CD4-positive, alpha-beta T cell treated with Interleukin-17A for 4 hours (primary cell): ENCODE results near the gene NOX5.

Source experiments
- DNase-seq: peaks from one replicate; pipeline ENCODE4 v3.0.0-alpha.2; 2020; ENCODE audit warnings: mixed read lengths

NOX5 gene

DNA sequence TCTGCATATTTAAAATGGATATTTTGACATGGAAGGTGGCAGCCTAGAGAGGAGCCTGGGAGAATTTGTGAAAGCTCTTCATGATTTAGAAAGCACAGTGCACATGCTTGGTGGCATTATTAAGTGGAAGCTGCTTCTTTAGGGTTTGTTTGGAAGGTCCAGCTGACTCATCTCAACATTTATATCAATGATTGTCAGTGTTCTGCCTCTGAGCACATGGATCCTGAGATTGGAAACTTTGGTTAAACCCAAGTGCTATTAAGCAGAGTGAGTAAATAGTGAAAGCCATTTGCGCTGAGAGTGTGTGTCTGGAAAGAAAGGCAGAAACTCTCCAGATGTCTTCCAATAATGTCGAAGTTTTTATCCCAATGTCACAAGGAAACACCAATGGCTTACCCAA lies 7.4 kb downstream of the NOX5 start:
- no peak for DNase-seq

DNA sequence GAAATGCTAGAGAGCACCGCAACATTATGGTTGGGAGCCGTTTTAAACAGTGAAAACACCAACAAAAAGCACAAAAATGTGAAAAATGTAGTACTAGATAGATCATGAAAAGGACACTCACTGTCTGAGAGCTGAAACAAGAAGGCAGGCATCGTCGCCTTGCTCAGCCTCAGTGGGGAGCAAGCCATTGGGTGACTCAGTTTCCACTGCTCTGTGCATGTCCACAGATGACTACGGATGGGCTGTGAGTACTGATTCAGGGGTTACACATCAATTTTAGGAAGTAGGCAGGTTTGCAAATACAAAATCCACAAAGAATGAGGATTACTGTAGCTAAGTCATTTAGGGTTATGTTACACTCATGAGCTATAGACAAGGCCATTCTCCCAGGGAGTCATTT lies 10.8 kb downstream of the NOX5 start:
- no peak for DNase-seq

DNA sequence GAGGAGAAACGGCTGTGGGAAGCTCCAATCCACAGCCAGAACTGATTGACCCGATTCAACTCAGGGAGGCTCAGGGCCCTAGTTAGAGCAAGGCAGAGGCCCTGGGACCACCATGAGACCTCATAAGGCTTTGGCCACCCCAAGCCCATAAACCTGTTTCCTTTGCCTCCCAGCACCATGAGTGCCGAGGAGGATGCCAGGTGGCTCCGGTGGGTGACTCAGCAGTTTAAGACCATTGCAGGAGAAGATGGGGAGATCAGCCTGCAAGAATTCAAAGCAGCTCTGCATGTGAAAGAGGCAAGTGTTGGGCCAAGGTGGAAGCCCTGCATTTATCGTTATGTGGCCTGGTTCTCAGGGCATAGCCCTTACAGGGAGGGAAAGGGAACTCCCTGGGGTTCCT lies 11.9 kb downstream of the NOX5 start:
- no peak for DNase-seq

DNA sequence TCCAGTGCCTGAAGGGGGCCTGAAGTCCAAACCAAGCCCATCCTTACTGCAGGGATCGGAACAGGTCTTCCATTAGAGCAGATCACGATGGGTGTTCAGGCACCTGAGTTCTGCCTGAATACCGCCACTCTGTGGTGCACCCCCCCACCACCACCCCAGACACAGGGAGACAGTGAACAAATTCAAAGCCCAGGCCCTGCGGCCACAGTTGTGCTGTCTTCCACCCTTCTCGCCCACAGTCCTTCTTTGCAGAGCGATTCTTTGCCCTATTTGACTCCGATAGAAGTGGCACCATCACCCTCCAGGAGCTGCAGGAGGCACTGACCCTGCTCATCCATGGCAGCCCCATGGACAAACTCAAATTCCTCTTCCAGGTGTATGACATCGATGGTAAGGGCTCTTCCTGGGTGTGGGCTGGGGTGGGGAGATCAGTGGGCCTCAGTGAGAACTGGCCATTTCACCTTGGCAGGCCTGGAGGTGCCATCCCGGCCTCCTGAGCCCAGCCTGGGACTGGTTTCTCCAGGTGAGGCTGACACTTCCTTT lies 13.6 kb downstream of the NOX5 start:
- no peak for DNase-seq

DNA sequence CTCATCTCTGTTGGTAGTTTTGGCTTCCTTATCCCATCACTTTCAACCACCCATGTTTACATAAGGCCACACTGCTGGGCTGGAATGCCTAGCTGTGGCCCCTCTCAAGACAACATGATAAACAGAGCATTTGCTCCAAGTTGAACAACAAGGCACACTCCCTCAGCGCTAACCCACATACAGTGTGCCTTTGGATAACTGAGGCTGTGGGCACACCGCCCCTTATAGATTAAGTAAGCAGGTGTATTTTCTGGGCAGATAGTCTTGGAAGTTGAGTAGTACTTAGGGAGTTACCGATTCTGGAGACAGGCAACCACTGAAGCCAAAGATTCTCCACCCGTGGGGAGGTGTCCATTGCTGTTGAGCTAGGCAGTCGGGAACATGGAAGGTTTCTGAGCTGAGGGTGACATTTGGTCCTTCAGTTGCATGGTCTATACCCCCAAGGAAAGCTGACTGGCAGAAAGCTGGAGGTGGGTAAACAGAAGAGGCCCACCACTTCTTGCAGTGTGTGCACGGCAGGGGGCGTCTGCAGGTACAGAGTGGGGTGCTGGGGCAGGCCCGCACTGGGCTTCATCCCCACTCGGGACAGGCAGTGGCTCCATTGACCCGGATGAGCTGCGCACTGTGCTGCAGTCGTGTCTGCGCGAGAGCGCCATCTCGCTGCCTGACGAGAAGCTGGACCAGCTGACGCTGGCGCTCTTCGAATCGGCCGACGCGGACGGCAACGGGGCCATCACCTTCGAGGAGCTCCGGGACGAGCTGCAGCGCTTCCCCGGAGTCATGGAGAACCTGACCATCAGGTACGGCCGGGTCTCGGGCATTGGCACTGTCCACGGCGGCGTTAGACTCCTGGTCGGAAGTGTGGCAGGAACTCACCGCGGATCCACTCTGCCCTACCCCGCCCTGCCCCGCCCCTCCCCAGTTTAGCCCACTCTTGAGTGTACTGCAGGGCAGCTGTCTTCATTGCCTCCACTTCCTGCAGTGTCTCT lies 16.8 kb downstream of the NOX5 start:
- peak; percentile 36 for DNase-seq

DNA sequence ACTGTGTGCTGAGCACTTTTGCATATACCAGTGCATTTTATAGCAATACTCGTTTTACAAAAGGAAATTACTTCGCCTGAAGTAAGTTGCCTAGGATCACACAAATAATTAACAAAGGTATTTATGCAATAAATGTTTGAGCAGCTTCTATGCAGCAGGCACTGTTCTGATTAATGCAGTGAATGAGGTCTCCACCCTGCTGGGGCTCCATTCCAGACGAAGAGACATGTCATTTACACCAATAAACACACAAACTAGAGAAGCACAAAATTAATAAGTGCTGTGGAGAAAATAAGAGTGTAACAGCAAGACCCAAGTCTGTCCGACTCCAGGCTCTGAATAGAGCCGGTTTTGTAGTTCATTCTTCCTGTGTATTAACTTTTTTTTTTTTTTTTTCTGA lies 17.5 kb downstream of the NOX5 start:
- no peak for DNase-seq

DNA sequence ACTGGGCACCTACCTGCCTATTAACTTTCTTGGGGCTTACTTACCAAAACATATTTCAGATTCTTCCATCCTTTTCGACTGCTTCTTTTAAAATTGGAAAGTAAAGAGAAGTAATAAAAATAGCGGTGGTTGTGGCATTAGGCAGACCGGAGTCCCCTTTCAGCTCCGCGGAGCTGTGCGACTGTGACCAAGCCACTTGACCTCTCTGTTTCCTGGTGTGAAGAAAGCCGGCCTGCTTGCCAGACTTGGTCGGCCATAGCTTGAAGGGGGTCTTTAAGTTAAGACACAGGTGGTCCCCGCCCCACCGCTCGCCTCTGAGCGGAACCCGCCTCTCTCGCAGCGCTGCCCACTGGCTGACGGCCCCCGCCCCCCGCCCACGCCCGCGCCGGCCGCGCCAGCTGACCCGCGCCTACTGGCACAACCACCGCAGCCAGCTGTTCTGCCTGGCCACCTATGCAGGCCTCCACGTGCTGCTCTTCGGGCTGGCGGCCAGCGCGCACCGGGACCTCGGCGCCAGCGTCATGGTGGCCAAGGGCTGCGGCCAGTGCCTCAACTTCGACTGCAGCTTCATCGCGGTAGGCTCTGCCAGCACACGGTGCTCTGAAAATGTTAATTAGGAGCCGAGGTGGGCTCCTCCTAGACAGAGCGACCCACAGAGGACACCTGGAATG lies 18.3 kb downstream of the NOX5 start:
- no peak for DNase-seq

DNA sequence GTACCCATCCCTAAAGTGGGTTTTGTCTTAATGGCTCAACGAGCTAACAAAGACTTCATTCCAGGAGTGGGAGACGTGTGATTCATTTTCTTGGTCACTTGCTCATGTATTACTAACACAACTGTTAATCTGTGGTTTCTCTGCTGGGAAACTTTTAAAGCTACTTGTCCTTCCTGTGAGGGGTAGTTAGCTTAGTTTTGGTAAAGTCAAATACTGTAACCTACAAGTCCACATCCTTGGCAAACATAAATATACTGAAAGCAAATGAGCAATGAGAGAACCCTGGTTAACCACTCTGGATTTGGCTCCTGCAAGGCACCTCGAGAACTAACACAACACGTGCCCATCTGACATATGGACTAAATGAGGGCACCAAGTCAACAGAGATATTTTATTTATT lies 19.9 kb downstream of the NOX5 start:
- DNase-seq, result no peak

DNA sequence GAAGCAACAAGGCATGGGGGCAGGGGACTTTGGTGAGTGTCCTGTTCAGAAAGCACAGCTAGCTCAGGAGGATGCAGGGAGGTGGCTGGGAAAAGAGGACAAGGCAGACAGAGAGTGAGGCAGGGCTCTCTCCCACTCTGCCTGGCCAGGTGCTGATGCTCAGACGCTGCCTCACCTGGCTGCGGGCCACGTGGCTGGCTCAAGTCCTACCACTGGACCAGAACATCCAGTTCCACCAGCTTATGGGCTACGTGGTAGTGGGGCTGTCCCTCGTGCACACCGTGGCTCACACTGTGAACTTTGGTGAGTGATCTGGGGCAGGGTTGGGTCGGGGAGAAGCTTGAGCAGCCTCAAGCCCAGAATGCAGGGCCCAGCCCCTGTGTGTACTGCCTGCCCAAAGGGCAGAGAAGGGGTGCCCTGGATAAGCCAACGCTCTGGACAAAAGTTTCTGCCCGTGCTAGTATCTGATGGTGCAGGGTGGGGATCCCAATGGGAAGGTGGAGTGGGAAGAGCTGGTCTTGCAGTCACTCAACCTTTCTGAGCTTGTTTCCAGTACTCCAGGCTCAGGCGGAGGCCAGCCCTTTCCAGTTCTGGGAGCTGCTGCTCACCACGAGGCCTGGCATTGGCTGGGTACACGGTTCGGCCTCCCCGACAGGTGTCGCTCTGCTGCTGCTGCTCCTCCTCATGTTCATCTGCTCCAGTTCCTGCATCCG lies 20.9 kb downstream of the NOX5 start:
- no peak for DNase-seq

DNA sequence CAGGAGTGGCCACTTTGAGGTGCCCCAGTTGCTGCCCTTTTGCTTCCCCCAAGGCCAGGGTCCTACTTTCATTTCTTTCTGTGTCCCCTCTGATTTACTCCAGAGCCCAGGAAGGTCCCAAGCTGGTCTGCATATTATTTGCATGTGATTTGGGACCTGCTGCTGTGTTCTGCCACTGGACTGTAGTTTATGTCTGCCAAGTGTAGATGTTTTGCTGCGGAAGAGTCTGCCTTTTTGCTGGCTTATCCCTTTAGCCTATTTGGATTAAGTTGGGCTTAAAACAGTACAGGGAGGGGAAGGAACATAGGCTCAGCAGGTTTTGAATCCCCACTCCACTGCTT lies 21.4 kb downstream of the NOX5 start:
- DNase-seq, result no peak

DNA sequence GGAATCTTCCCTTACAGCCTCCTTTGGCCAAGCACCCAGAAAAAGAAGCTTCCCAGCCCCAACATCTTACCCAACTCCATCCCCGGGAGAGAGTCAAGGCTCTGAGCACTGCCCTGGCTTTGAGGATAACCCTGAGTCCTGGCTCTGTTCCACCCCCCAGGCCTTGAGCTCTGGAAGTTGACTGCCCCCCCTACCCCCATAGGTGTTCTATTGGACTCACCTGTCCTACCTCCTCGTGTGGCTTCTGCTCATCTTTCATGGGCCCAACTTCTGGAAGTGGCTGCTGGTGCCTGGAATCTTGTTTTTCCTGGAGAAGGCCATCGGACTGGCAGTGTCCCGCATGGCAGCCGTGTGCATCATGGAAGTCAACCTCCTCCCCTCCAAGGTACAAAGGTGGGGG lies 22.3 kb downstream of the NOX5 start:
- DNase-seq, result no peak

DNA sequence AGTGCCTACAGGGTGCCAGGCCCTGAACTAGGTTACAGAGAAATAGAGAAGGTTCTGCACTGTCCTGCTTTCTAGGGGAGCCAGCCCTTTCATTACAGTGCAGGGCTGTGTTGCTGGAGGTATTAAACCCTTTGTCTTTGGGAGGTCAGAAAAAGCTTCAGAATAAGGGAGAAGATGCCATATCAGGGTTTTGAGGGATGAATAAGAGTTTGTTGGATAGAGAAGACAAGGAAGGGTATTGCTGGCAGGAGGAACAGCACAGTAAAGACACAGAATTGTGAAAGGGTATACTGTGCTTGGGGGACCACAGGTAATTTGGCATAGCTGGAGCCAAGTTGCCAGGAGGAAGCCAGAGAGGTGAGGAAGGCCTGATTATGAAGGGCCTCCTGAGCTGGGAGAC lies 23.0 kb downstream of the NOX5 start:
- DNase-seq, result no peak

DNA sequence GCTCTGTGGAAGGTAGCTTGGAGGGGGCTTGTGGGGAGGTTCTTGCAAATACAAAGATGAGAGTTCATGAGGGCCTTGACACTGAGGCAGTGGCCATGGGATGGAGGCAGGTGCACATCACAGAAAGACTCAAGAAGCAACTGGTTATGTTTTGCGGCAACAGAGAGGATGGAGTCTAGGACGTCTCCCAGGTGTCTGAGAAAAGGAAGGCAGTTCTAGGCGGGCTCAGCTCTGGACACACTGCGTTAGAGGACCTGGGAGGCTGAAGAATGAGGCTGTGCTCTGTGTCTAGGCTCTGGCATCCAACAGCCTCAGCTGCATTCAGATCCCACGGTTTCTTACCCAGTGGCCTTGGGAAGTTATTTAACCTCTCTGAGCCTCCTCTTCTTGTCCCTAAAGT lies 23.5 kb downstream of the NOX5 start:
- DNase-seq, result no peak

DNA sequence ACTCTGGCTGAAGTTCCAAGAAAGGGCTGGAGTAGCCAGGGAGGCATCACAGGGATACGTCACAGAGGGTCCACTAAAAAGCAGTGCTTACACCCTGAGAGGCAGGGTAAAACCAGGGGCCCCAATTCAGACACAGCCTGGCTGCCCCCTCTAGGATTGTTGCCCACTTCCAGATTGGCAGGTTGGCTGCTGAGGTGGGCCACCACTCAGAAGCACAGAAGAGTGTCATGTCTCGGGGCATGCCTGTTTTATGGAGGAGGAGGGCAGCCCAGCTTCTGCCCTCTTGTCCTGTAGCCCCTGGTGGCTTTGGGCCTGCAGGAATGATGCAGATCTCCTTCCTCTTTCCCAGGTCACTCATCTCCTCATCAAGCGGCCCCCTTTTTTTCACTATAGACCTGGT lies 24.0 kb downstream of the NOX5 start:
- DNase-seq, result no peak

DNA sequence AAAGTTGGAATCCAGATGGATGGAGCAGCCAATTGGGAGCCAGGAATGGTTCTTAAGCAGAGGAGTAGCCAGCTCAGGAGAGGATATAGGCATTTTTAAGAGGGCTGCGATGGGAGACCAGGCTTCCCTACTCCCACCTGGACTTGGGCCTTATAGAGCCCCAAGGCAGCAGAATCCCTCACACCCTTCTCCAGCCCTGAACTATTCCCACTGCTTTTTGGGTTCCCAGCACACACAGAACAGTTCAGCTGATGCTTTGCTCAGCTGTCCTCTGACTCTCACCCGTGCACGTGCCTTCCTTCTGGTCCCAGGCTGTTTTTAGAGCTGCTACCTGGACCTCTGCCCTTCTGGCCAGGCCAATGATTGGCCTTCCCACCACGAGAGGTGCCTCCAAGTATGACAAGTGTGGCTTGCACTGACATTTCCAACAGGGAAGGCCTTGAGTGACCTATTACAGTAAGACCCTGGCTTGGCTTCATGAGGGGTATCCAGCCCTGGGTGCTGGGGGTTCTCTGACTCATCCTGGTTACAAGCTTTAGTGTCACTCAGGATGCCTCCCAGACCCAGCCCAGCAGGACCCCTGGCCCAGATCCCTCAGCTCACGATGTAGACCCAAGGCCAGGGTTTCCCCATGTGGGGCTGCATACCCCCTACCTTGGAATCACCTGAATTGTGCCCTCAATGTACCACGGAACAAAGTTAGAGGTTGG lies 25.2 kb downstream of the NOX5 start:
- DNase-seq, result no peak

DNA sequence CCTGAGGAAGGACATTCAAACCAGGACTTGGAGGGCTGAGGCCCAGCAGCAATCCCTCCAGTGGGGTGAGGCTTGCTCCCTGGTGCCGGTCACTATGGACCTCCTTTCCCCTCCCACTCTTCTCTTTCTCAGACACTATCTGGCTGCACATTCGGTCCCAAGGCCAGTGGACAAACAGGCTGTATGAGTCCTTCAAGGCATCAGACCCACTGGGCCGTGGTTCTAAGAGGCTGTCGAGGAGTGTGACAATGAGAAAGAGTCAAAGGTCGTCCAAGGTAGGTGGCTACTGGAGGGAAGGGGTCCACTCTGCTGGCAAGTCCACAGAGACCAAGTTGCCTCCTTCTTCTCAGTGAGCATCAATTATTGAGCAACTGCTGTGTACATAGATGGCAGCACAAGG lies 28.0 kb downstream of the NOX5 start:
- no peak for DNase-seq

DNA sequence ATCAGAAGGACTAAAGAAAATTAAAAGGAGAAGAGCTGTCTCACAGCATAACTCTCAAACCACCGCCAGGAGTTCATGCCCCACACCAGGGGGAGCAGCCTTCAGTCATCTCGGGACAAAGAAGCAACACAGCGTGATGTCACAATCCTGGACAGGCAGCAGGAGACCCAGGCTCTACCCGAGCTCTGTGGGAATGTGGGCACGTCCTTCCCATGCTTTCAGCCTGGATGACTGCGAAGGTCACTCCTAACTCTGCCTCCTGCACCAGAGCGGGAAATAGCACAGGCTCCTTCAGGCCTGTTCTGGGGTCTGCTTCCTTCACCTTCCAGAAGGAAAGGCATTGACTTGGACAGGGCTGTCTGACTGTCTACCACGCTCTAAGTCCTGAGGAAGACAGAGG lies 31.3 kb downstream of the NOX5 start:
- no peak for DNase-seq

DNA sequence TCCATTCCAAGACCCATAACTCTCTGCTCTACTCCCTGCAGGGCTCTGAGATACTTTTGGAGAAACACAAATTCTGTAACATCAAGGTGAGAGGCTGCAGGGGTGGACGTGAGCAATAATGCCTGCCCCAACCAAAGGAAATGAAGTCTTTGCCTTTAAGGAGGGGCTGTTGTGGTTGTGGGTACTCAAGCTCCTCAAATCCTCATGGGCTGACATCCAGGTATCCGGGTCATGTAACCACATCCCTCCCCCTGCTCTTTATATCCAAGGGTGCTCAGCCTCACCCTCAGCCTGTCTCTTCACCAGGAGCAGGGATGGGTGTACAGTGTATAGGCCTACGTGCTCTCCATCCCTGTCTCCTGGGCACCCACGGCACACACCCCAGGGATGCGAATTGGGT lies 32.3 kb downstream of the NOX5 start:
- DNase-seq, result no peak

DNA sequence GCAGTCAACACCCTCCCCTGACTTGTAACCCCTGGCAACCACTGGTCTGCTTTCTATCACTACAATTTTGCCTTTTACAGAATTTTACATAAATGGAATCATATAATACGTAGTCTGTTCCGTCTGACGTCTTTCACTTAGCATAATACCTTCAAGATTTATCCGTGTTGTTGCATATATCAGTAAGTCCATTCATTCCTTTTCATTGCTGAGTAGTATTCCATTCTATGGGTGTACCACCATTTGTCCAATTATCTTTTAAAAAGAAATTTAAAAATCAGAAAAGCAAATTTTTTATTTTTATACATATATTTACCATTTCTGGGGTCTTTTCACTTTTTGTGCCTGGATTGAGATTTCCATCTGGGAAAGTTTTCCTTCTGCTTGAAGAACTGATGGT lies 35.5 kb downstream of the NOX5 start:
- no peak for DNase-seq

DNA sequence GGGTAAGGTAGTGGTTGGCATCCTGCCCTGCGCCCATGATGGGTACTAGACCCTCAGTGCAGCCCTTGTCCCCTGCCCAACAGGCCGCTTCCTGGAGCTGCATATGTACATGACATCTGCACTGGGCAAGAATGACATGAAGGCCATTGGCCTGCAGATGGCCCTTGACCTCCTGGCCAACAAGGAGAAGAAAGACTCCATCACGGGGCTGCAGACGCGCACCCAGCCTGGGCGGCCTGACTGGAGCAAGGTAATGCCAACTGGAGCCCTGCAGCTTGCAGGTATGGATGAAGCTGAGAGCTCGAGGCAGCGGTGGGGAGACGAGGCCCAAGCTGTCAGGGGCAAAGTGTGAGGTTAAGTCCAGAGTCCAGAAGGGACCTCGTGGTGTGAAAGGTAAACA lies 40.8 kb downstream of the NOX5 start:
- no peak for DNase-seq

DNA sequence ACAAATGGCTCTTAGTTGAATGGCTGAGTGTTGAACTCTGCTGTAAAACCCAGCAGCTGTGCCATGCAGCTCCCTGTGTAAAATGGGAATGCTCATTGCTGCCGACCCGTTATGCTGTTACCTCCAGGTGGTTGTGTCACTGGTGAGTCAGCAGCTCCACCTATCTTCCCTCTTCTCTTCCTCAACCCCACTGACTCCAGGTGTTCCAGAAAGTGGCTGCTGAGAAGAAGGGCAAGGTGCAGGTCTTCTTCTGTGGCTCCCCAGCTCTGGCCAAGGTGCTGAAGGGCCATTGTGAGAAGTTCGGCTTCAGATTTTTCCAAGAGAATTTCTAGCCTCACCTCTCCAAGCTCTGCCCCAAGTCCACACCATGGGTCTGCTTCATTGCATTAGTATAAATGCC lies 41.9 kb downstream of the NOX5 start:
- DNase-seq, result no peak

DNA sequence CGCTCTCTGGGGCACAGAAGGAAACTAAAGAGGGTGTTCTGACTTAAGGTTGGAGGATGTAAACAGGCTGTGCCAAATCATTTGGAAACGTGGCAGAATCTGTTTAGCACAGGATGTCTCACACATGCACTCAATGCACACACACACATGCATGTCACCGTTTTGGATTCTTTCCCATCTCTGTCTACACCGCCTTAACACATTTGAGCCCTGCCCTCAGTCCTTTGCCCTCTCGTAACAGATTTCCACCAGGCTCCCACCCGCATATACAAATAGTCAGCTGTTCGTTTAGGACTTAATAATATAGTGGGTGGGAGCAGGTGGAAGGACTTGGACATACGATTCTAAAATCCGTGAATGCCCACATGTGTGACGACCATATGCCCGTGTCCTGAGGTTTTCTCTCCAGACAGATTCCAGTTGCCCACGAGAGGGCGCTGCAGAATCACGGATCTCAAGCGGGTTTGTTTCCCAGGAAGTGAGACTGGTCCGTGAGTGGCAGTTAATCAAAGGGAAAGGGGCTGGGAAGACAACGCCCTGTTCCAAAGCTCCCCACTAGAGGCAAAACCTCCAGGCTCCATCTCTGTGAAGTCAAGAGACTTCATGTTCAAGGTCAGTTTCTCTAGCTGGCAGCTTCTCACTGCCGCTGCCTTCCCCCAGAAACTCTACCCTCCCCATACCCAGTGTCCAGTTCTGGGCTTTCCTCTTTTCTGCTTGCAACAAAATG lies 44.5 kb downstream of the NOX5 start:
- peak; percentile 88 for DNase-seq
